ENCODE results near the gene MAN1A1.
A peak's percentile ranks its signal among the peaks of the same experiment; 100 is the strongest.
"Not testable (repeated sequence)": the region's sequence is repeated elsewhere in the genome, so short reads cannot be mapped to it uniquely, and the experiment has no call there.

MAN1A1 gene

GRCh38 chr6:119306396-119306968 is 43.1 kb downstream of the MAN1A1 start:
- no peak for ATAC-seq
- no peak overlapping the region for H3K27ac Mint-ChIP-seq
- peaks cover 22% of the 10 kb centered on the region for H3K4me1 Mint-ChIP-seq
- no peaks in the 10 kb centered on the region for H3K9me3 Mint-ChIP-seq
- no peak overlapping the region for H3K4me3 Mint-ChIP-seq
- no peaks in the 10 kb centered on the region for H3K27me3 Mint-ChIP-seq
- DNase-seq, result no peak

GRCh38 chr6:119303164-119303887 is 46.2 kb downstream of the MAN1A1 start:
- DNase-seq (no peak), ATAC-seq (no peak)
- Mint-ChIP-seq H3K27me3 (no peaks in the 10 kb centered on the region), H3K9me3 (no peaks in the 10 kb centered on the region), H3K4me3 (no peak overlapping the region), H3K4me1 (no peaks in the 10 kb centered on the region), H3K27ac (no peak overlapping the region)

- no peaks in the 10 kb centered on the region for H3K9me3 Mint-ChIP-seq
- H3K4me1 Mint-ChIP-seq, result no peaks in the 10 kb centered on the region
- ATAC-seq, result no peak
- H3K4me3 Mint-ChIP-seq, result no peak overlapping the region
- DNase-seq, result no peak
- H3K27me3 Mint-ChIP-seq, result no peaks in the 10 kb centered on the region
- H3K27ac Mint-ChIP-seq, result no peak overlapping the region
Observed at GRCh38 chr6:119301429-119301828, 48.1 kb downstream of the MAN1A1 start.

GRCh38 chr6:119299694-119300093 is 49.9 kb downstream of the MAN1A1 start:
- no peak for DNase-seq
- H3K27ac Mint-ChIP-seq, result no peak overlapping the region
- ATAC-seq, result no peak
- no peak overlapping the region for H3K4me3 Mint-ChIP-seq
- H3K27me3 Mint-ChIP-seq, result no peaks in the 10 kb centered on the region
- H3K4me1 Mint-ChIP-seq, result peaks cover 16% of the 10 kb centered on the region
- no peaks in the 10 kb centered on the region for H3K9me3 Mint-ChIP-seq

- Mint-ChIP-seq H3K27ac (no peak overlapping the region), H3K4me1 (peaks cover 18% of the 10 kb centered on the region), H3K9me3 (no peaks in the 10 kb centered on the region), H3K4me3 (no peak overlapping the region), H3K27me3 (no peaks in the 10 kb centered on the region)
- ATAC-seq, result no peak
- DNase-seq, result no peak
Observed at GRCh38 chr6:119297049-119297448, 52.5 kb downstream of the MAN1A1 start.

- Mint-ChIP-seq H3K27me3 (no peaks in the 10 kb centered on the region), H3K4me1 (peaks cover 18% of the 10 kb centered on the region), H3K9me3 (no peaks in the 10 kb centered on the region), H3K4me3 (no peak overlapping the region), H3K27ac (no peak overlapping the region)
- DNase-seq, result no peak
- no peak for ATAC-seq
Observed at GRCh38 chr6:119296036-119297035, 53.2 kb downstream of the MAN1A1 start.

- DNase-seq, result no peak
- Mint-ChIP-seq H3K27ac (peak overlapping the region in 1 of 2 donors; percentile 60), H3K9me3 (no peaks in the 10 kb centered on the region), H3K4me1 (peaks cover 18% of the 10 kb centered on the region), H3K4me3 (peak overlapping the region; percentile 22 to 36), H3K27me3 (no peaks in the 10 kb centered on the region)
- peak; percentile 99 for ATAC-seq
Observed at GRCh38 chr6:119294984-119295383, 54.6 kb downstream of the MAN1A1 start.

GRCh38 chr6:119291060-119291459 is 58.5 kb downstream of the MAN1A1 start:
- H3K4me3 Mint-ChIP-seq, H3K27ac Mint-ChIP-seq, H3K27me3 Mint-ChIP-seq, DNase-seq, H3K9me3 Mint-ChIP-seq, ATAC-seq: not testable (repeated sequence)
- peaks cover 15% of the 10 kb centered on the region for H3K4me1 Mint-ChIP-seq

- Mint-ChIP-seq H3K4me3 (no peak overlapping the region), H3K9me3 (peaks cover 0 to 6% of the 10 kb centered on the region in 2 donors), H3K4me1 (peaks cover 7% of the 10 kb centered on the region), H3K27ac (no peak overlapping the region), H3K27me3 (no peaks in the 10 kb centered on the region)
- no peak for DNase-seq
- ATAC-seq, result no peak
Observed at GRCh38 chr6:119290306-119290705, 59.3 kb downstream of the MAN1A1 start.

GRCh38 chr6:119289651-119290050 is 59.9 kb downstream of the MAN1A1 start:
- DNase-seq (no peak), ATAC-seq (no peak)
- Mint-ChIP-seq H3K27me3 (no peaks in the 10 kb centered on the region), H3K4me1 (peaks cover under 1% of the 10 kb centered on the region), H3K9me3 (peaks cover 0 to 6% of the 10 kb centered on the region in 2 donors), H3K4me3 (no peak overlapping the region), H3K27ac (no peak overlapping the region)

- no peak for ATAC-seq
- no peak for DNase-seq
- no peaks in the 10 kb centered on the region for H3K27me3 Mint-ChIP-seq
- H3K9me3 Mint-ChIP-seq, result peaks cover 0 to 6% of the 10 kb centered on the region in 2 donors
- peaks cover 6% of the 10 kb centered on the region for H3K4me1 Mint-ChIP-seq
- no peak overlapping the region for H3K27ac Mint-ChIP-seq
- no peak overlapping the region for H3K4me3 Mint-ChIP-seq
Observed at GRCh38 chr6:119285908-119286625, 63.5 kb downstream of the MAN1A1 start.

GRCh38 chr6:119284861-119285521 is 64.6 kb downstream of the MAN1A1 start:
- peaks cover 6% of the 10 kb centered on the region for H3K4me1 Mint-ChIP-seq
- no peak for DNase-seq
- ATAC-seq, result no peak
- H3K4me3 Mint-ChIP-seq, result no peak overlapping the region
- H3K27ac Mint-ChIP-seq, result no peak overlapping the region
- H3K27me3 Mint-ChIP-seq, result no peaks in the 10 kb centered on the region
- peaks cover 0 to 6% of the 10 kb centered on the region in 2 donors for H3K9me3 Mint-ChIP-seq

- no peak overlapping the region for H3K27ac Mint-ChIP-seq
- peaks cover 0 to 6% of the 10 kb centered on the region in 2 donors for H3K9me3 Mint-ChIP-seq
- ATAC-seq, result no peak
- H3K27me3 Mint-ChIP-seq, result no peaks in the 10 kb centered on the region
- H3K4me3 Mint-ChIP-seq, result no peak overlapping the region
- peaks cover 6% of the 10 kb centered on the region for H3K4me1 Mint-ChIP-seq
- DNase-seq, result no peak
Observed at GRCh38 chr6:119283979-119284545, 65.5 kb downstream of the MAN1A1 start.

GRCh38 chr6:119283214-119283613 is 66.3 kb downstream of the MAN1A1 start:
- H3K4me1 Mint-ChIP-seq, result peaks cover 6% of the 10 kb centered on the region
- peak overlapping the region in 1 of 2 donors; percentile 1 for H3K27ac Mint-ChIP-seq
- ATAC-seq (no peak), DNase-seq (no peak)
- no peaks in the 10 kb centered on the region for H3K27me3 Mint-ChIP-seq
- H3K9me3 Mint-ChIP-seq, result peaks cover 0 to 6% of the 10 kb centered on the region in 2 donors
- no peak overlapping the region for H3K4me3 Mint-ChIP-seq
